Caco-2 (cell line): ENCODE measurements around the gene PCDHGA5. TPM values are rescaled to one million over a fixed set of nuclear protein-coding genes. Genes with fewer than 3 reads are reported as not detected.

Source experiments
- BruUV-seq: library from RNA; stranded (reverse); fragments of 400-500 nt; replicated peaks from 2 replicates; lab custom pipeline; 2021; lab: Mats Ljungman, UMichigan
- CTCF ChIA-PET: fragments of 300-600 bp; sonication (Branson Sonifier 250); formaldehyde crosslinking; loops from one replicate; lab custom pipeline; 2022; ENCODE audit warnings: antibody characterized with exemption; lab: Charles Lee
- POLR2A ChIA-PET: fragments of 300-600 bp; sonication (Branson Sonifier 250); formaldehyde crosslinking; loops from one replicate; lab custom pipeline; 2022; ENCODE audit warnings: antibody characterized with exemption; lab: Charles Lee
- DNase-seq, 2 experiments: peaks; one replicate each; pipeline versions ENCODE4 v3.0.0 to v3.0.0-alpha.2; 2020 to 2022
- H3K27me3 ChIP-seq: replicated peaks from 2 replicates; pipeline ENCODE4 v1.6.0; 2011; ENCODE audit warnings: low read length; ENCODE audit not compliant: control insufficient read depth, insufficient read depth
- H3K36me3 ChIP-seq: 2 replicates; pipeline ENCODE4 v1.5.1; 2011; ENCODE audit warnings: low read length; ENCODE audit not compliant: control insufficient read depth, insufficient read depth
- H3K4me1 ChIP-seq: fragments of 250-450 bp; sonication (Bioruptor Pico); 2 replicates; pipeline ENCODE4 v1.5.1; 2020; ENCODE audit warnings: mild to moderate bottlenecking
- H3K4me3 ChIP-seq: 2 replicates; pipeline ENCODE4 v1.5.1; 2011; ENCODE audit warnings: low read depth, mild to moderate bottlenecking, control low read depth, low read length
- H3K9me3 ChIP-seq: fragments of 250-450 bp; sonication (Bioruptor Pico); 2 replicates; pipeline ENCODE4 v1.5.1; 2020; ENCODE audit warnings: mild to moderate bottlenecking, moderate library complexity
- H3K27ac Mint-ChIP-seq: one replicate; pipeline ENCODE4 v1.8.0; 2022; ENCODE audit warnings: mixed read lengths; ENCODE audit not compliant: unreplicated experiment
- H3K27me3 Mint-ChIP-seq: one replicate; pipeline ENCODE4 v1.8.0; 2022; ENCODE audit warnings: mixed read lengths; ENCODE audit not compliant: insufficient read depth, unreplicated experiment
- H3K36me3 Mint-ChIP-seq: one replicate; pipeline ENCODE4 v1.8.0; 2022; ENCODE audit warnings: mild to moderate bottlenecking, mixed read lengths; ENCODE audit not compliant: insufficient read depth, unreplicated experiment
- H3K4me1 Mint-ChIP-seq: one replicate; pipeline ENCODE4 v1.8.0; 2022; ENCODE audit warnings: low read depth, mixed read lengths; ENCODE audit not compliant: unreplicated experiment
- H3K4me3 Mint-ChIP-seq: one replicate; pipeline ENCODE4 v1.8.0; 2022; ENCODE audit warnings: mild to moderate bottlenecking, moderate library complexity, mixed read lengths; ENCODE audit not compliant: unreplicated experiment
- H3K9me3 Mint-ChIP-seq: one replicate; pipeline ENCODE4 v1.8.0; 2022; ENCODE audit warnings: mixed read lengths; ENCODE audit not compliant: unreplicated experiment
- CTCF ChIP-seq, 2 experiments: fragments of 200-600 bp in 1 of 2; IDR thresholded peaks; 1 replicate in 1 of 2; 2 replicates in 1 of 2; pipeline versions ENCODE4 v1.5.1 to v1.8.0; 2011 to 2022; ENCODE audit warnings: antibody characterized with exemption in 1 of 2, control low read depth in 1 of 2, inconsistent platforms in 1 of 2, low read depth in 1 of 2, low read length in 1 of 2, mild to moderate bottlenecking in 1 of 2, moderate library complexity in 1 of 2; ENCODE audit not compliant: insufficient read depth in 1 of 2, severe bottlenecking in 1 of 2, unreplicated experiment in 1 of 2
- intact Hi-C: fragments of 100-400 bp; cut with micrococcal nuclease; formaldehyde crosslinking; loops from one replicate; pipeline ENCODE4 v1.10.0; 2022; ENCODE audit not compliant: unreplicated experiment
- total RNA-seq: library from RNA; stranded (reverse); gene quantifications from 2 replicates; pipeline ENCODE4 v1.2.3, GENCODE V29; 2022

The PCDHGA5 gene
- total RNA-seq, 1 experiment from 2014 or later, result 0.57 TPM

DNA sequence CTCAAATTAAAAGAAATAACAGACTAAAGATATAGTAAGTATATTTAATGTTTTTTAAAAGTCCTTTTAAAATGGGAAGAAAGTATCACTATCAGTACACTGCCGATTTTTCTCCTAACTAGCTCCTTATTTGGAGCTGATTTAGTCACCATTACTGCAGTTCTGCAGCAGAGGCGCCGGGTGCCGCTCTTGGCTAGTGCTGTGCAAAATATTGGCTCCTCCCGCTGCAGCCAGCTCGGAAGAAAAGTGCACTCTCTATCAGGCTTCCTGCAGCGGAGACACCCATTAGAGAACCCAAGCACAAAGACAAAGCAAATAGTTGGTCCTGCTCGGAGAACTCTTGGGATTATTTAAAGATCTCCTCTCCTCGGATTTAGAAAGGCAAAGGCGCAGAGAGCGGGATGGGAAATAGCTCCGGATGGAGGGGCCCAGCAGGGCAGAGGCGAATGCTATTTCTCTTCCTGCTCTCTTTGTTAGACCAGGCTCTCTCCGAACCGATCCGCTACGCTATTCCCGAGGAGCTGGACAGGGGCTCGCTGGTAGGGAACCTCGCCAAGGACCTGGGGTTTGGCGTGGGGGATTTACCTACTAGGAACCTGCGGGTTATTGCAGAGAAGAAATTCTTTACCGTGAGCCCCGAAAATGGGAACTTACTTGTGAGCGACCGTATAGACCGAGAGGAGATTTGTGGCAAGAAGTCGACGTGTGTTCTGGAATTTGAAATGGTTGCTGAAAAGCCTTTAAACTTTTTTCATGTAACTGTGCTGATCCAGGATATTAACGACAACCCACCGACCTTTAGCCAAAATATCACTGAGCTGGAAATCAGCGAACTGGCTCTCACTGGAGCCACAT, 6.3 kb downstream of the PCDHGA5 start, which contains the start of gene PCDHGB3:
Gene PCDHGB3 (plus strand): TSS at position 249 of the 855 bp plus-strand sequence. CDS start 153 bp downstream, at position 402.
- intact Hi-C loops, result no loop called here
- H3K4me3 ChIP-seq, result no peak within 1 kb of the TSS
- no peak within 1 kb of the TSS for H3K27ac Mint-ChIP-seq
- BruUV-seq, result no TSS peak
- ChIA-PET CTCF (interaction anchor here (0.9 to 1.8 kb wide), 7 partner anchors 27 to 194 kb away, joined by 3 to 8 read pairs (median 5); partner anchors contain the start of genes PCDHB14, PCDHGB5 and TAF7), POLR2A (no interaction called here)
- DNase-seq, result peak in 1 of 2 experiments; percentile 19
- peaks cover 7% of the 10 kb centered on the region for H3K9me3 Mint-ChIP-seq
- H3K4me3 Mint-ChIP-seq, result no peak within 1 kb of the TSS
- no peaks in the 10 kb centered on the region for H3K4me1 ChIP-seq
- H3K9me3 ChIP-seq, result no peaks in the 10 kb centered on the region; the same call in 1 of the 2 replicates
- H3K27me3 ChIP-seq, result no peaks in the 10 kb centered on the region
- no peak for TF ChIP-seq CTCF (IDR thresholded peaks at IDR 0.05; ENCODE audit: insufficient read depth in 1 of 2, low read depth in 1 of 2, low read length in 1 of 2, severe bottlenecking in 1 of 2, unreplicated experiment in 1 of 2)
- no peaks in the 10 kb centered on the region for H3K4me1 Mint-ChIP-seq
- no peaks in the 10 kb centered on the region for H3K27me3 Mint-ChIP-seq
- no peaks in the 10 kb centered on the region for H3K36me3 Mint-ChIP-seq
- no peaks in the 10 kb centered on the region for H3K36me3 ChIP-seq

GRCh38 chr5:141371572-141372475, 7.9 kb downstream of the PCDHGA5 start:
- H3K27me3 ChIP-seq, result no peaks in the 10 kb centered on the region
- intact Hi-C loops, result no loop called here
- TF ChIP-seq CTCF (IDR thresholded peaks at IDR 0.05; ENCODE audit: insufficient read depth in 1 of 2, low read depth in 1 of 2, low read length in 1 of 2, severe bottlenecking in 1 of 2, unreplicated experiment in 1 of 2), result no peak
- no peaks in the 10 kb centered on the region for H3K36me3 ChIP-seq
- no peaks in the 10 kb centered on the region for H3K4me1 ChIP-seq
- Mint-ChIP-seq H3K36me3 (no peaks in the 10 kb centered on the region), H3K4me1 (no peaks in the 10 kb centered on the region), H3K27ac (no peak overlapping the region), H3K27me3 (no peaks in the 10 kb centered on the region), H3K9me3 (no peaks in the 10 kb centered on the region), H3K4me3 (no peak overlapping the region)
- no peak overlapping the region for H3K4me3 ChIP-seq
- BruUV-seq, result no TSS peak
- ChIA-PET CTCF (interaction anchor here (0.8 kb wide), 1 partner anchor 192 kb away, joined by 3 read pairs; no protein-coding TSS in a partner anchor), POLR2A (no interaction called here)
- no peaks in the 10 kb centered on the region; the same call in 1 of the 2 replicates for H3K9me3 ChIP-seq
- DNase-seq, result no peak
